Thyroid gland (tissue), 4 donors: ENCODE results near the gene PPP1R12B.
"Not testable (repeated sequence)": the region's sequence is repeated elsewhere in the genome, so short reads cannot be mapped to it uniquely, and the experiment has no call there.

Experiments
- POLR2A ChIP-seq, 2 donors: fragments of 450-650 bp; IDR thresholded peaks; one replicate each; pipeline ENCODE4 v1.6.1; 2017; ENCODE audit warnings: antibody characterized with exemption in 2 of 2, mild to moderate bottlenecking in 2 of 2, moderate library complexity in 1 of 2
- TF ChIP-seq, protein P1 (sequence below), 6 experiments: fragments of 200-600 bp in 3 of 6; fragments of 450-650 bp in 3 of 6; sonication (generic) in 3 of 6; IDR thresholded peaks; one replicate each; pipeline ENCODE4 v1.5.1; 2016 to 2019; ENCODE audit warnings: antibody characterized with exemption in 6 of 6, mild to moderate bottlenecking in 2 of 6, inconsistent platforms in 1 of 6, moderate library complexity in 1 of 6

DNA sequence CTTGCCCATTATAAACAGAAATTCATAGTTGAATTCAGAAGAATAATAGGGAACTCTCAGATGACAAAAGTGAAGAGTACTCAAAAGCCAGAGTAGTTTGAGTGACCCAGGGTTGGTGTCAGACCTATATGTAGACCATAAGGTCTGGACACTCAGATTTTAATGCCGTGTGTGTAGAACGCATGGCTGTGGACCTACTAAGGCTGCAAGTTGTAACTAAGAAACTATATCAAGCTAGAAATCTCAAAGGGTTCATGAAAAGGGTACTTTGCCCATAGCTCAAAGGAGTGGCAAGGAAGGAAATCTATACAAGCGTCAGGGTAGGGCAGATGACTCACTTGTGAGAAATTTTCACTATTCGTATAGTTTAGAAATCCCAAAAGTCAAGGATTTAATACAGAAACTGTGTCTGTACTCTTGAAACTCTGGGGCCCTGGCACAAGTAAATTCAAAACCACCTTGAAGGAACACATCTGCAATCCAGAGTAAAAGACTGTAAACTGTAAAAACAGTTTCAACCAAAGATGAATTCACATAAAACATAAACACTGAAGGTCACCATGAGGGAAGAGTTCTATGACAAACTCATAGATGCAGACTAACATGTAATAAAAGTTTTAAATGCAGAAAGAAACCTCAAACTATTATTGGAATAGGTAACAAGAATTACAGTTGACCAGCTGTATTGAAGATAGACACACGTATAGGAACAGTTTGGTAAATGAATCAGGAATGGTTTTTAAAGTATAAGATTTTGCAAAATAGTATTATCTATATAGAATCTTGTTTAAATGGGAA lies 108.1 kb downstream of the PPP1R12B start:
- not testable (repeated sequence) for TF ChIP-seq POLR2A (IDR thresholded peaks at IDR 0.05)
- TF ChIP-seq, protein P1, sequence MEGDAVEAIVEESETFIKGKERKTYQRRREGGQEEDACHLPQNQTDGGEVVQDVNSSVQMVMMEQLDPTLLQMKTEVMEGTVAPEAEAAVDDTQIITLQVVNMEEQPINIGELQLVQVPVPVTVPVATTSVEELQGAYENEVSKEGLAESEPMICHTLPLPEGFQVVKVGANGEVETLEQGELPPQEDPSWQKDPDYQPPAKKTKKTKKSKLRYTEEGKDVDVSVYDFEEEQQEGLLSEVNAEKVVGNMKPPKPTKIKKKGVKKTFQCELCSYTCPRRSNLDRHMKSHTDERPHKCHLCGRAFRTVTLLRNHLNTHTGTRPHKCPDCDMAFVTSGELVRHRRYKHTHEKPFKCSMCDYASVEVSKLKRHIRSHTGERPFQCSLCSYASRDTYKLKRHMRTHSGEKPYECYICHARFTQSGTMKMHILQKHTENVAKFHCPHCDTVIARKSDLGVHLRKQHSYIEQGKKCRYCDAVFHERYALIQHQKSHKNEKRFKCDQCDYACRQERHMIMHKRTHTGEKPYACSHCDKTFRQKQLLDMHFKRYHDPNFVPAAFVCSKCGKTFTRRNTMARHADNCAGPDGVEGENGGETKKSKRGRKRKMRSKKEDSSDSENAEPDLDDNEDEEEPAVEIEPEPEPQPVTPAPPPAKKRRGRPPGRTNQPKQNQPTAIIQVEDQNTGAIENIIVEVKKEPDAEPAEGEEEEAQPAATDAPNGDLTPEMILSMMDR (IDR thresholded peaks at IDR 0.05), result not testable (repeated sequence)
